T47D (cell line): ENCODE results near the gene ZNF469.

ENCODE experiments used
- DNase-seq, 2 experiments: peaks; one replicate each; pipeline versions ENCODE4 v3.0.0 to v3.0.0-alpha.2; 2011 to 2012; ENCODE audit warnings: low read depth in 1 of 2, low spot score in 1 of 2
- JUND ChIP-seq: IDR thresholded peaks from 2 replicates; pipeline ENCODE4 v1.6.1; 2012; ENCODE audit warnings: low read depth
- in situ Hi-C: cut with HindIII; loops from 2 replicates; pipeline ENCODE4 v1.10.0; 2016; ENCODE audit warnings: low sequenced_read_pairs, low pct_unique_long_range_greater_than_20kb

Gene ZNF469

GRCh38 chr16:88430524-88431446, 48.0 kb downstream of the ZNF469 start:
- TF ChIP-seq JUND: no peak
- DNase-seq: no peak
- in situ Hi-C loops: no loop called here

- in situ Hi-C loops: no loop called here
- no peak for TF ChIP-seq JUND
Measured at GRCh38 chr16:88431651-88432050, 48.9 kb downstream of the ZNF469 start.

GRCh38 chr16:88432174-88432573, 49.4 kb downstream of the ZNF469 start:
- no peak for DNase-seq
- TF ChIP-seq JUND: no peak
- in situ Hi-C loops: no loop called here

More at GRCh38 chr16:88431651-88432050, 48.9 kb downstream of the ZNF469 start:
- DNase-seq: no peak
